ENCODE data around the gene HSPA12B.

The HSPA12B gene

DNA sequence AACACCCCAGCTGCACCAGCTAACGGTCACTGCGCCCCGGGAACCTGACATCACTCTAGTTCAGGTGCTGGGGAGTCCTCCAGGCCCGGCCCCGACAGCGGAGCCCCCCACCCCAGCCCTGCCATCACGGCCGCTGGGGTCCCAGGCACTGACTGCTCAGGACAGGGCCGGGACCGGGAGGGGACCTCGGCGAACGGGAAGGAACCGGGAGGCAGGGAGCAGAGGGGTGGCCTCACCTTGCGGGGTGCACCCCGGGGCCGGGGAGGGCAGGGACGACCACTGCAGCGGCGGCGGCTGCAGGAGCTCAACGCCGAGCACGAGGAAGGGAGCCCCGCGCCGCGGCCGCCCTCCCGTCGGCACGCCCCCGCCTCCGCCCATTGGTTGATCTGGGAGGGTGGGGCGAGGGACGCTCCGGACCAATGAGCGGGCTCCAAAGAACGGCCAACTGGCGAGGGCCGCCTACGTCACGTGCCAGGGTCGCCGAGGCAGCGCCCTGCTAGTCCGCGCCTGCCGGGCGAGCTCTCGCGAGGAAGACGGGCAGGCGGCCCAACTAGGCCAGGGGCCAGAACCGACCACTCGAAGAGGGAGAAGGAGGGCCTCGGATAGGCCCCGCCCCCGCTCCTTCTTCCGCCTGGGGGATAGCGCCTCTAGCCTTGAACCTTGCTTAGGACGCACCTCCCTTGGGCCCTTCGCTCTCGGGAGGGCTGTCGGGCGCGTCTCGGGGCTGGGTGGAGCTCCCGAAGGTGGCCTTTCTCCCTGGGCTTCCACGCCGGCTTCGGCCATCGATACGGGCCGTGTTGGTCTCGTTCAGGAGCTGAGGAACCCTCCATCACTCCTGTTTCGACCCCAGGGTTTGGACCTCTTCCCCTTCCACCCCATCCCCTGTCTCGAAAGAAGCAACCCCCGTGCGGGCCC, 35.2 kb downstream of the HSPA12B start, which contains the start of gene ADISSP:
ADISSP (minus strand) TSS at position 327 of the 915 bp plus-strand sequence. CDS start 7,653 bp downstream, outside the sequence.
- DNase-seq: peak; percentile 94 to 100

DNA sequence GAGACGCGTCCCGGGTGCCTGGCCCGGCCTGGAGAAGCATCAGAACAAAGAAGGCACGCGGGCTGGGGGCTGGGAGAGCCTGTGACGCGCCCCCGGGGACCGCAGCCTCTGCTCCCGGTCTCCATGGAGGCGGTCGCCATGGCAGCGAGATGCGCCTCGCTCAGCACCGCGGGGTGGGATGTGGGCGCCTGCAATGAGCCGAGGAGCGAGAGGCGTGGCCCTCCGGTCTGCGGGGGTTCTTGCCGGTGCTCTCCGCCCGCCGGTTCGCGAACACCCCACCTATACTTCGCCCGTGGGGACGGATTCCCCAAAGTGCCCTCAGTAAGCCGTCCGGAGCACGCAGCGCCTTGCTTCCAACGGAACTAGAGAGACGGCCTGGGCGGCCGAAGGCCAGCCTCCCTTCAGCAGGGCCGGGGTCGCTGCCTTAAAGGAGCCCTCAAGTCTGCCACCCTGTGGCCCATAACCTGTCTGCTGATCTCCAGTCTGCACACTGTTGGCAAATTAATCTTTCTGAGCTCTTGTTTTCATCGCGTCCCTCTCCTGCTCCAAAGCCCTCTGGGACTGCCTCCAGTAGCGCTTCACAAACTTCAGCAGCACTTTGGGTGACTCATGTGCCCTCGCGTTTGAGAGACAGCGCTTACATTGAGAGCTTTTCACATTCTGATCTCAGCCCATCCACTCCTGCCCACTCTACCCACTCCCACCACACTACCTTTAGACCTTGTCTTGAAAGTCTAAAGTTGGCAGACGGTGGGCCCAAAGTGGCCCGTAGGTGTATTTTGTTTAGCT, 36.1 kb downstream of the HSPA12B start:
- peak; percentile 69 to 87 for DNase-seq

DNA sequence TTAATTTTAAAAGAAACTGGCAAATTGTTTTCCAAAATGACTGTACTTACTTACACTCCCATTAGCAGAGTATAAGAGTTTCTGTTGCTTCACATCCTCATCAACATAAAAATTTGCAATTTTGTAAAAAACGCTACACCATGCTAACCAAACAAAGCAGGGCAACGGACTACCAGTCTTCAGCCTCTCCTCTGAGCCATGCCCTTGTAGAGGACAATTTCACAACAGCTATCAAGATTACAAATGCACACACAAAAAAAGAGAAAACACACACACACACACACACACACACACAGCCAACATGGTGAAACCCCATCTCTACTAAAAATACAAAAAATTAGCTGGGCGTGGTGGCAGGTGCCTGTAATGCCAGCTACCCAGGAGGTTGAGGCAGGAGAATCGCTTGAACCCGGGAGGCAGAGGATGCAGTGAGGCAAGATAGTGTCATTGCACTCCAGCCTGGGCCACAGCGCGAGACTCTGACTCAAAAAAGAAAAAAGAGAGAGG, 39.1 kb downstream of the HSPA12B start:
- no peak for DNase-seq

DNA sequence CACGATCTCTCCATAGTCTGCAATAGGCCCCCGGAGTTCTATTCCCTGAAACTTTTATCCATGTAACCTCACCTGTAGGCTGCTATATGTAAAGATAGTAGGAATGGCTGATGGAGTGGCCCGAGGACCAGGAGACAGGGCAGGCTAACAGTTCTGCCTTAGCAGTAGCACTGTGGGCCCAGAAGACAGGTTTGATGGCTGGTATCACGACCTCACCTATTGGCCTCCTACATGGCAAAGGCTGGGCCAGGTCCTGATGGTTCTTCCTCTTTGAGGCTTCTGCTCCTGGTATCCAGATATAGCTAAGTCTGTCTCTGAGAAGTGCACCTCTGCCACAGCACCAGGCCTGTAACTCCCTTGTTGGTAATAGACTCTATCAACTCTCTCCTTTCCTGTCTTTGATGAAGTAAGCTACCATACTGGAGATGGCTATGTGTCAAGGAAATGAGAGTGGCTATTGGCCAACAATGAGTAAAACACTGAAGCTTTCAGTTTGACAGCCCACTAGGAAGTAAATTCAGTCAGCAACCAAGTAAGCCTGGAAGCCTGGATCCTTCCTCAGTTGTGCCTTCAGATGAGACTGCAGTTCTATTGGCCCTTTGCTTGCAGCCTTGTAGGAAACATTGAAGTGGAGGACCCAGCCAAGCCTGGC, 43.1 kb downstream of the HSPA12B start:
- no peak for DNase-seq

DNA sequence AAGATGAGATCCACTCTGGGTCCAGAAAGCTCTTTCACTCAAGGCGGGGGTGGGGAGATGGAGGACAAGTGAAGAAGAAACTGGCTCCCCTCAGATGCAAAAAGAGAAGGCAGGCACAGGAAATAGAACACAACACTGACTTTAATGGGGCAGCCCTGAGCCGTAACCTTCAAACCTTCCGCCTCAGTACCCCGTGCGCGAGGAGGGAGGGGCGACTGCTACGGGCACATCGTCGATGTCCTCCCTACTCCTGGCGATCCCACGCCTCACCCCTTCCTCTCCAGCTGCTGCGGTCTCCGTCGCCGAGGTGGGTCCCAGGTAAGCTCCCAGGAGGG, 44.9 kb downstream of the HSPA12B start:
- DNase-seq: no peak

DNA sequence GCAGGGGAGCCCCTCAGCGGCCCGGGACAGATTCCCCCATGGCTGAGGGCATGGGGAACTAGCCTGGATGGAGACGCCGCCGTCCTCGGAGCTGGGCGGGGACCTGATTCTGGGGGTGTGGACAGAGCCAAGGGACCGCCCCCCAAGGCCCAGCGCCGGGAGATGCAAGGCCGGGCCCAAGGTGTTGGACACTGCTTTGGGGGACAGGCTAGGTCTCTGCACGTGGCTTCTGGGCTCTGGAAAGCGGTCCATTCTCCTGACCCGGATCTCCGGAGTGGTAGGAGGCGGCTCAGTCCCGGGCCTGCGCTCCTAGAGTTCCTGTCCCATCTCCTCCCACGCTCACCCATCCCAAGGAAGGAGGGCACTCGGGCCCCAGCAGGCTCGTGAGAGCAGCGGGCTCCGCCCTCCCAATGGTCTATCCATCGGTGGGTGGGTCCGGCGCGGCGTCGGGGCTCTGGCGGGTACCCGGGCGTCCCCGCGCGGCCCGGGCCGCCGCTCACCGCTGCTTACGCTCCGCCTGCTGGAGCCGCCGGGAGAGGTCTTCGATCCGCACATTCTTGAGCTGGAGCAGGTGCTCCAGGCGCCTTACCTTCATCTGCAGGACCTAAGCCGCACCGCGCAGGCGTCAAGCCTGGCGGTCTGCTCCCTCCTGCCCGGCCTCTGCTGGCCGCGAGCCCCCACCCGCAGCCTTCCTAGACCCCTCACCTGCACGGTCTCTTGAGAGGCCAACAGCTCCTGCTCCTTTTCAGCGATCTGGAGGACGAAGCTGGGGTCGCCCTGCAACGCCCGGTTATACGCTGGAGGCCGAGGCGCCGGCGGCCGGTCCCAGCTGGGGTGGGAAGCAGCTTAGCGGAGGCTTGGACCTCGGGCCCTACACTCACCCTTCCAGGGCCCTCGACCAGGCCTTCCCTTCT, 45.5 kb downstream of the HSPA12B start:
- DNase-seq: peak; percentile 44 to 82

DNA sequence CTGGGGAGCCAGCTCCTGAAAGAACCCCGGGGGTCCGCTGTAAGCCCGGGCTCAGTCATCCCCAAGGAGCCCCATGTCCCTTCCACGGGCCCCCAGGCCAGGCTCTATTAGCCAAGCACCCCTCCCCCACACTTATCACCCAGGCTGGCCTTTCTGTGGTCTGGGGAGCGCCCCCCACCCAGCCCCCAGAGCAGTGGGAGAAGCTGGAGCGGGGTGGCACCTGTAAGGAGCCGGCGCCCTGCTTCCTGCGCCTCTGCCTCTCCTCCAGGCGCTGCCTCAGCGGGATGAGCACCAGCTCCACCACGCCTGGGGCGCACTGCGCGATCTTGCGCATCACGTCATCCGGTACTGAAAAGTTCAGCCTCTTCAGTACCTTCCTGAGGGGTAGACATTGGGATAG, 46.5 kb downstream of the HSPA12B start:
- no peak for DNase-seq

DNA sequence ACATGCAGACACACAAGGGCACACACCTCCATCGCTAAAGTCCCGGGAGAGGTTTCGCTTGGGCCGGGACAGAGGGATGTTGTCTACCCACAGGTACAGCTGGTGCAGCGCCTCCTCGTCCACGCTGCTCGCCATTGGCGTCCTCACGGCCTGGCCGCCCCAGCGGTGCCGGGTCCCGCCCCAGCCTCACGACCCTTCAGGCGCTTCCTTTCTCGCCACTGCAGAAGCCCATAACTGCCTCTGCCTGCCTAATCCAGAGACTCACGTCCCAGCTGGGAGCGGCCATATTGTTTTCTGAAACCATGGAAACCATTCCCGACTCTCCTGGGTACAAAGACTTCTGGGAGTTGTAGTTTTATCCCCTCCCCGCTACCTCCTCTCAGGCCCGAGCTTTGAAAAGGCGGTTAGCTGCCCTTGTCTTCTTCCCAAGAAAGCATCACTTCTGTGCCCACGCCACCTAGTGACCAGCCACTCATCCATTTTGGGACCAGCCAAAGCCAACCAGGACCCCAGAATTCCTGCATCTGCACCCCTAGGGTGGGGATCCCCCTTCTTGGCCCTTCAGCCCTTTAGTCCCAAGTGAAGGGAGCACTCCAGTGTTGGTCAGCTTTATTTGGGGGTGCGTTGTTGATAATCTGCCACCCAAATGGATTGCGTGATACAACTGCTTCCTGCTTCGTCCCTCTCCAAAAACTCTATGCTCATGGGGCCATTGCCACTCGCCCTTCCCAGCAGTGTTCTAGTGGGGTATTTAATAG, 48.8 kb downstream of the HSPA12B start, which contains the start of gene SPEF1:
SPEF1 (minus strand) TSS at position 296 of the 758 bp plus-strand sequence; CDS start at position 135, 161 bp downstream.
- peak; percentile 98 to 99 for DNase-seq

DNA sequence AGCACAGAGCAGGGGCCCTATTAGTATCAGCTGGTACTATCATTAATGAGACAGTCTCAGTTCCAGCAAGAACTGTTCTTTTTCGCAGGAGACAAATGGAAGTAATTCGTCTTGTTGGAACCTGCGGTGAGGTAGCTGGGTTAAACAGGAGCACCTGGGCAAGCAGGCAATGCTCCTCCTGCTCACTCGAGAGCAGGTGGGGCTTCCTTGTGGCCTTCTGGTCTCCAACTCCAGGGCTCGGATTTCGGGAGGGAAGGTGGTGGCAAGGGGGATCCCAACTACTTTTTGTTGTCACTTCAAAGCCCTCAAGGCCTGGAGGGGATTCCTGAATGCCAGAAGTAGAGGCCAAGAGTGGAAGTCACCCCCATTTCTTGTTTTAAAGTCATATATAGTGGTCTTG, 50.1 kb downstream of the HSPA12B start:
- DNase-seq: no peak

DNA sequence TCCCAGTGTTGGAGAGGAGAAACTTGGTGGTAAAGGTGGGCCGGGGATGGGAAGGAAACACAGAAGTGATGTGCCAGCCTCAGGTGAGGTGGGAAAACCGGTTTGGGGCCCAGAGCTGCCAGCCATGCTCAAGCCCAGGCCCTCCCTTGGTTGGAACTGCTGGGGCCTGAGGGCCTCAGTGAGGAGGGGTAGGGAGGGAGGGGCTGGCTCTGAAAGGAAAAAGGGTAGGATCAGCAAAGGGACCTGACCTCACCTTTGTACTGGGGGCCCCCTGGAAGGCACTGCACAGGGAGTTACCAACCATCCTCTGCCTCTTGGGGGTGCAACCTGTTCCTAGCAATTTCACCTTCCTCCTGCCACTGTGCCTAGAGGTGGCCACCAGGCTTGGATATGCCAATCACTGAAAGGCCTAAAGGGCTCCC, 50.6 kb downstream of the HSPA12B start:
- peak in 1 of 2 experiments; percentile 55 for DNase-seq

DNA sequence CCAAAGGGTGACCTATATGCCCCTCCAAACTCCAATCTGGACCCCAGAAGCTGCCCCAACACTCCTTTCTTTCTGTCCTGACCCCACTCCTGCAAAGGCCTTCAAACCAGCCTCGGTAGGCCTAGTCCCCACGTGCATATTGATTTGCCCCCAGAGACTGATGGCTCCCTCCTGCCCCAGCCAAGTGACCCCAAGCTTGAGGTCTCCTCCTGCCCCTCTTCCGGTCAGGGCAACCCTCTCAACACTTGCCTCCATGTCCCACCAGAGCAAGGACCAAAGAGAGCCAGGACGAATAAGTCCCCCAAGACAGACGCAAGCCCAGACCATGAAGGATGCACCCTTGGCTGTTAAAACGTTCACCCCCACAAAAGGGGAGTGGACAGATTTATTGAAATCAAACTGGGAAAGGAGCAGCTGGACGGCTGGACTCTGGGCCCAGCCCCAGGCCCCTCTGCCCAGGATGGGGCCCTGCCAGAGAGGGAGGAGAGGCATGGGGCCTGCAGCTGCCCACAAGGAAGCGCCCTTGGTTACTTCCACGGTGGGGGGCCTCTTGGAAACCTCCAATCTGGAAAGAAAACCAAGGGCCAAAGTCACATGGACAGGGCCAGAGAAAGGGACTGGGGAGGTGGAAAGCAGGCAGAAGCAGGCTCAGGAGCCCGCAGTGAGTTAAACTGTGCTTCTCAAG, 51.2 kb downstream of the HSPA12B start:
- no peak for DNase-seq

DNA sequence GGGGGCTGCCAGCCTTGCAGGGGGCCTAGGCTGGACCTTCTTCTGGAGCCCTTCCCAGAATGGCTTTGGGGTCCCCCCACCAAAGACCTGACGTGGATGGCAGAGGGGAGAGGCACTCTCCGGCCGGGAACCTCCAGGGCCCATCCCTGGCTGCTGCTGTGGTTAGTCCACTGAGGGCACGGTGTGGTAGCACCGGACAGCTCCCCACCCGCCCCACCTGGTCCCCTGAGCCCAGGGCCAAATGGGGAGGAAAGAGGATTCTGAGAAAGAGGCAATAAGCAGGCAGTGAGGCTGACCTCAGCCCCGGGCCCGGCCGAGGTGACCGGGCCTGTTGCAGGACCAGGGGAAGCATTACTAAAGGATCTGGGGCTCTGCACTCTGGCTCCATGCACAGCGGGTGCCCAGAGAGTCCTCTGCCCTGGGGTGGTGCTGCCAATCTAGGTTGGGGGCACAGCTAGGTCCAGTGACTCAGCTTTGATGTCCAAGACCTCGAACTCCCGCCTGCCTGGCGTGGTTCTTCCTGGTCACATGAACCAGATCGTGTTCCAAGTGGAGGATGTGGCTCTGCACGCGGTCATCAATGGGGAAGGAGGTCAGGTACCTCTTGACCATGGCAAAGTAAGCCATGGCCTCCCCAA, 51.9 kb downstream of the HSPA12B start:
- DNase-seq: no peak

DNA sequence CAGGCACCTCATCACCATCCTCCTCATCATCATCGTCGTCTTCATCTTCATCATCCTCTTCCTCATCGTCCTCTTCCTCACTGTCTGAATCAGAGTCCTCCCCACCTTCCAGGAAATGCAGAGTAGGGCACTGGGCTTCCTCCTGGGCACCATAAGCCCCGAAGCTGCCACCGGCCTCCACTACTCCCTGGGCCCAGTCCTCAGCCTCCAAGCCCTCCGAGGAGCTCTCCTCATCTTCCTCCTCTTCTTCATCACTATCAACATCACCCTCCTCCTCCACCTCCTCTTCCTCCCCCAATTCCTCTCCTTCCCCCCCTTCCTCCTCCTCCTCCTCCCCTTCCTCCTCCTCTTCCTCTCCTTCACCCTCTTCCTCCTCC, 52.4 kb downstream of the HSPA12B start:
- no peak for DNase-seq

DNA sequence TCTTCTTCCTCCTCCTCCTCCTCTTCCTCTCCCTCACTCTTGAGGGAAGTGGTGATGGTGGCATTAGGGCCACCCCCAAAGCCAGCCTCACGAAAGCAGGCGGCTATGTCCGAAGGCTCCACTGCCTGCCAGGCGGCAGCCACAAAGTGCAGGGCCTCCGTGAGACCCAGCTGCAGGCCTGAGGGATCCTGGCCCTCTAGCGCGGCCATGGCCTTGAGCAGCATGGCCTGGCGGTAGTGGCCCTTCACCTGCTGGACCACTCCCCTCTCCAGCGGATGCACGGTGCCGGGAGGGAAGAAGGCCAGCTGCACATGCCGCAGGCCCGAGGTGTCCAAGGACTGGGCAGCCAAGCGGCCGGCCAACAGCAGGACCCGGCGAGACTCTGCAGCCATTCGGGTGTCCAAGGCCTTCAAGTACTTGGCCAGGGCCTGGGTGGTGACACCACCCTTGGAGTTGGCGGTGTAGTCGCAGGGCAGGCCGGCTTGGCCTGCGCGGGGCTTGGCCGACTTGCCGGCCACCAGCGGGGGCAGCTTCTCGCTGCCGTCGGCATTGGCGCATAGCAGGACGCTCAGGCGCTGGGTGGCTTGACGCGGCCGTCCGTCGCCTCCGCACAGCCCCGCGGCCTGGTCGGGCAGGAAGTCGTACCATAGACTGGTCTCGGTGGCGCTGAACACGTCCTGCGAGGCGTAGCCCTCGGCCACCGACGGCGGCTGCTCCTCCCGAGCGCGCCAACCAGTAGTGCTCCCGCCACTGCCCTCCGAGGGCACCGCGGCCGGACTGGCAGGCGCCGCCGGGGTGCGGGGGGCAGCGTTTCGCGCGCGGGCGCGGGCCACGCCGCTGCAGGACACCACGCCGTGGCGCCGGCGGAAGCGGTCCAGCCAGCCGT, 53.0 kb downstream of the HSPA12B start:
- peak in 1 of 2 experiments; percentile 67 for DNase-seq

DNA sequence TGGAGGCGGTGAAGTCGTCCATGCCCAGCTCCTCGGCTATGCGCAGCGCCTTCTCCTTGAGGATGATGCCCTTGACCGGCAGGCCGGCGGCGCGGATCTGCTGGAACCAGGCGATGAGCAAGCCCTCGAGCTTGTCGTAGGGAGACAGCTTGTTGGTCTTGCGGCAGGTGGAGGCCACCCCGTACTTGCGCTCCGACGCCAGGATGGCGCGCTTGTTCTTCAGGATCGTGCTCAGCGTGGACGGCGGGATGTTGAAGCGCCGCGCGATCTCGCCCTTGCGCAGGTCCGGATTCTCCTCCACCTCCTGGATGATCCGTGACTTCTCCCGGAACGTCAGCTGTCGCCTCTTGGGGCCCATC, 53.6 kb downstream of the HSPA12B start:
- DNase-seq: peak; percentile 22 to 75

DNA sequence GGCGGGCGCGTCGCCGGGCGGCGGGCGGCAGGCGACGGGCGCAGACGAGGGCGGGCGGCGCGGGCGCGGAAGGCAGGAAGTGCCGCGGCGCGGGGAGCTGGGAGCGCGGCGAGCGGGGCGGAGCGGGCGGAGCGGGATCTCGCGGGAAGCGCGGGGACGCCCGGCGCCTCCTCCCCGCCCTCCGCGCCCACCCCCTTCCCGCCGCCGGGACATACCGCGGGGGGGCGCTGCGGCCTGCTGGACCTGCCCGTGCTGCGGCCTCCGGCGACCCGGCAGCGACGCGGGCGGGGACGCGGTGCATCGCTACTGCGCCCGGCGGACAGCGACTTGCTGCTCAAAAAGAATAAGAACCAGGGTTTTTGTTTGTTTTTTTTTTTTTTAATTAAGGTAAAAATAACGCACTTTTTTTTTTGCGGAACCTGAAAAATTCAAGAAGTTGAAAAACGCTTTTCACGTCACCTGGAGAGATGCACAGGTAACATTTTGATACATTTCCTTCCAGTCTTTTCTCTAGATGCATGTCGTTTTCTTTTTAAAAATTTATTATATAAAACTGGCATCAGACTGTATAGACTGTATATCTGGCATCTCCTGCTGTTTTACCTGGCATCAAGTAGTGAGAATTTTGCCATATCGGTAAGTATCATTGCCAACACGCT, 54.3 kb downstream of the HSPA12B start, which contains the start of gene CENPB:
CENPB (minus strand) TSS at position 76 of the 659 bp plus-strand sequence. CDS start 257 bp downstream, outside the sequence.
- DNase-seq: peak; percentile 56 to 95

DNA sequence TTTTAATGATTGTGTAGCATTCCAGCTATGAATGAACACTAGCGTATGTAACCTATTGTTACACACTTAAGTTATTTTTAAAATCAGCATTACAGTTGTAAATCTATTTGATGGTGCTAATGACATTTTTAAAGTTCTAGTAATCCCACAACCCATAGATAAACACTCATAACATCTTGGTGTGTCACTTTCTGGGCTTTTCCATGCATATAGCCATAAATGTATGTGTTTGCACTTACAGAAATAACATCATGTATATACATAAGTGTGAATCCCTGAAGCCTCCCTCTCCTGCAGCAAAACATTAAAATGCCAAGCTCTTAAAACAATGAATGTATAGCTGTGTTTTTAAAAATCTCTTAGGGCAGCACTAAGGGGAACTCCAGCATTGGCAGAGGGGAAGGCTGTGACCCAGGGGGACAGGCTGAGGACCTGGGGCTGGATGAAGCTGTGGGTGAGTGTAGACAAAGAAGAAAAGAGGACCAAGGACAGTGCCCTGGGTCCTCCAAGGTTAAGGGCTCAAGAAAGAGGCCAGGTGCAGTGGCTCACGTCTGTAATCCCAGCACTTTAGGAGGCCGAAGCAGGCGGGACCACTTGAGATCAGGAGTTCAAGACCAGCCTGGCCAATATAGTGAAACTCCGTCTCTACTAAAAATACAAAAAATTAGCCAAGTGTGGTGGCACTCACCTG, 55.0 kb downstream of the HSPA12B start:
- DNase-seq: no peak
